Left lobe of liver (tissue), 2 donors: ENCODE data around the gene LMAN2L. TPM values are rescaled to one million over a fixed set of nuclear protein-coding genes. Genes with fewer than 3 reads are reported as not detected.
A peak's percentile ranks its signal among the peaks of the same experiment; 100 is the strongest.

ENCODE experiments used
- ATAC-seq: fragments of 200-7000 bp; cut with Tn5 transposase; one replicate; pipeline ENCODE4 v1.9.1; 2020; ENCODE audit warnings: mild to moderate bottlenecking, moderate library complexity
- DNase-seq: peaks from one replicate; pipeline ENCODE4 v3.0.0-alpha.2; 2020; ENCODE audit warnings: low spot score
- total RNA-seq: library from RNA; stranded (reverse); gene quantifications from one replicate; pipeline ENCODE4 v1.2.1, GENCODE V29; 2021
- donor health status: DM: no; HTN: no; CAD: no; lungs with moderate emphysema.
- donor health status: DM: no; HTN: yes; CAD: no.

LMAN2L gene
- total RNA-seq, 1 donor from 2014 or later, result 12.0 TPM

DNA sequence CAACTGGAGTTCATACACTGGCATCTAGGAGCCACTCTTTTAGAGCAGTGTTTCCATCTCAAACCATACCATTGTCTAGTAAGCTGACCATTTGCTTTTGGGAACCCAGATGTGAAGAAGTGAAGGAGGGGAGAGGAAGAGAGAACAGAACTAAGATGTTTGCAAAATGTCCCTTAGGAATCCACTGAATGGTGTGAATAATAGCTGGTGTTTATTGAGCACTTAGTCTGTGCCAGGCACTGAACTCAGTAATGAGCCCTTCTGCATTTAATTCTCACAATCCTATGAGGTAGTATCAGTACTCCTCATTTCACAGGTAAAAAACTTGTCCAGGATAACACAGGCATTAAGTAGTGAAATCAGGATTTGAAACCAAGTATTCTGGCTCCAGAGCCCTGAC, 23.5 kb downstream of the LMAN2L start:
- no peak for DNase-seq
- ATAC-seq, result no peak

DNA sequence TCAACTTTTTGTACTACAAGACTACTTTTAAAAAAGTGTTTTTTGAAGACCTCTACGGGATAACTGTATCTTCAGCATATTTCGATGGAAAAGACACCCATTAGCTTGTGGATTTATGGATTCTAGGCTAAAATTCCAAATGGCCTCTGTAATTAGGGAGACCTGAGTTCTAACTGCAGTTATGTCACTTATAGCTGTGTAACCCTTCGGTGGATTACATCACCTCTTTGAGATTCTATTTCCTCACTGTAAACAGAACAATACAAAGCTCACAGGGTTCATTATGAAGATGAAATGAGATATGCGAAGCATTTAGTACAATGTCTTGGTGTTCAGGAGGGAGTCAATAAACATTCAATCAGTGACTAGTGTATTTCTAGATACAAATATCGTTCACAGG, 24.2 kb downstream of the LMAN2L start:
- peak; percentile 40 for ATAC-seq
- no peak for DNase-seq

DNA sequence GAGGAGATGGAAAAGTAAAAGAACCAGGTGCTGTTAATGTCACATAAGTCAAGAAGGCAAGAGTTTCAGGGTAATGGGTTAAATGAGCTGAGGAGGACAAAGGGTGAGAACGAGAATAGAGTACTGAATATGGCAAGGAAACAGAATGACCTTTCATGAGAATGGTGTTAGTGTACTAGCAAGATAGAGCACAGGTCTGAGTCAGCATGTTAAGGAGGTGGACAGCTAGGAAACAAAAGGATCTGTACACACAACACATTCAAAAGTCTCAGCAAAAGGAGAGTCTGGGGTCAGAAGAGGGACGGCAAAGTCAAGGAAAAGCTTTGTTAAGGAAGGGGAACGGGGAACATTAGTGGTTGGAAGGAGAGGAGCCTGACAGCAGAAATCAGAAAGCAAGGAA, 28.9 kb downstream of the LMAN2L start:
- DNase-seq (no peak), ATAC-seq (no peak)

DNA sequence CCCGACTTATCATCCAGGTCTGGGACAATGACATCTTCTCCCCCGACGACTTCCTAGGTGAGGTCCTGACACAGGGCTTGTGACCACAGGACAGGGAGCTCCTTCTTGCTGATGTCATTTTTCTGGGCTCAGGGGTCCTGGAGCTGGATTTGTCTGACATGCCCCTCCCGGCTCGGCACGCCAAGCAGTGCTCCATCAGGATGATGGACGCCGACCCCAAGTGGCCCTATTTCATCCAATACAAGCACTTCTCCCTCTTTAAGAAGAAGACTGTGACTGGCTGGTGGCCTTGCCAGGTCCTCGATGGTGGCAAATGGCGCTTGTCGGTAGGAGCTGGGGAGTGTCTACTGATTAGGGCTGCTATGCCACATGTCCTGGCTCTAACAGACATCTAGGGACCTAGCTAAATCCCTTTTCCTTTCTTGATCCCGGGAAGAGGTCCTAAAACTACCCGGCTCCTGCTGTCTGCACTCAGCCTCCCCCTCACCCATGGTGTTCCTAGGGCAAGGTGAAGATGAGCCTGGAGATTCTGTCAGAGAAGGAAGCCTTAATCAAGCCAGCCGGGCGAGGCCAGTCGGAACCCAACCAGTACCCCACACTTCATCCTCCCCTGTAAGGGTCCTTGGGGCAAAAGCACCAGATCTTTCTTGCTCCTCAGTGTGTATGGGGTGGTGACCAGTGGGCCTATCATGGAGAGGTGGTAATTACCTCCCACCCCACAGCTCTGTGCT, 36.7 kb downstream of the LMAN2L start:
- no peak for ATAC-seq
- no peak for DNase-seq

DNA sequence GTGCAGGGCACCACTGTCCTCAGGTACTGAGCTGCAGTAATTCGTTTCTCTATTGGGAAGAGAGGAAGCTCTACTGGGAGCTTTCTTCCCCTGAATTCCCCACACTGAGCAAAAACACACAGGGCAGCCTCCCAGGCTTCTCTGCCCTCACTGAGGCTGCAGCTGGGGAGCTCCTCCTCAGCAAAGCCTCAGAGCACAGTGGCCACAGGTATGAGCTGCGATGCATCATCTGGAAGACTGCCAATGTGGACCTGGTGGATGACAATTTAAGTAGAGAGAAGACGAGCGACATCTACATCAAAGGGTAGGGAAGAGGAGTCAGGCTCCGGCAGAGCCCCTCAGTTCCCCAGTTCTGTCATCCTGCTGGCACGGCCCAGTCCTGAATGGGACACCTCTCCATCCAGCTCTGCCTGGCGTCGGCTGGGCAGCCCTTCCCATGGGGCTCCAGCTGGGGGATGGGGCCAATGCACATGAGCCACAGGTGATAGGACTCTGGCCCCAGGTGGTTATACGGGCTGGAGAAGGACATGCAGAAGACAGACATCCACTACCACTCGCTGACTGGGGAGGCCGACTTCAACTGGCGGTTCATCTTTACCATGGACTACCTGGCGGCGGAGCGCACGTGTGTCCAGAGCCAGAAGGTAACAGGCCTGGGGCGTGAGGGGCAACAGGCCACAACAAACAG, 37.6 kb downstream of the LMAN2L start:
- ATAC-seq, result no peak
- no peak for DNase-seq

DNA sequence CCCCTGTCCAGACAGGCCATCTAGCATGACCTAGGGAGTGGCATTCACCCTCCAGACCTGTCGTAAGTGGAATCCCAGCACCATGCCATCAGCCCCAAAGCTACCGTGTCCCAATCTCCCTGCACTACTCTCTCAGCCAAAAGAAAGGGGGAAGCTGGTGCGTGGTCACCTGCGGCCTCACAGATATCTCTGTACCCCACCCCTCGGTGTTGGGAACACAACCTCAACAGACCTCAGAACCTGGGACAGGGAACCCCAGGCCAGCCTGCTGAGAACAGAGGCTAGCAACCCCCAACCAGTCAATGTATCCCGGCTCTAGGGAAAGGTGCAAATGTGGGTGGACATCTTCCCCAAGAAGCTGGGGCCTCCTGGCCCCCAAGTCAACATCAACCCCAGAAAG, 38.2 kb downstream of the LMAN2L start:
- no peak for ATAC-seq

DNA sequence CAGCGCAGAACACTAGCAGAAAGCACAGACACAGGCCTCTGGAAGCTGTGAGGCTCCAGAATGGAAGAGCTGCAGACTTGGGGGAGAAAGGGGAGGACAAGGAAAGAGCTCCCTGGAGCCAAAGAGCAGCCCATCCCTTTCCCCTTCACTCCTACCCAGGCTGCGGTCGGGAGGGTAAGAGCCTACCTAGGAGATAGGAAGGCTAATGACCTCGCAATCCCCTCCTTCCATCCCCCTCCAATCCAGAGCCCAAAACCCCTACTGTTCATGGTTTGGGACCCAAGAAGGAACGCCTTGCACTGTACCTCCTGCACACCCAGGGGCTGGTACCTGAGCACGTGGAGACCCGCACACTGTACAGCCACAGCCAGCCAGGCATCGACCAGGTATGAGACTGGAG, 39.8 kb downstream of the LMAN2L start:
- no peak for ATAC-seq

More for the DNA sequence above, 38.2 kb downstream of the LMAN2L start:
- no peak for DNase-seq

DNA sequence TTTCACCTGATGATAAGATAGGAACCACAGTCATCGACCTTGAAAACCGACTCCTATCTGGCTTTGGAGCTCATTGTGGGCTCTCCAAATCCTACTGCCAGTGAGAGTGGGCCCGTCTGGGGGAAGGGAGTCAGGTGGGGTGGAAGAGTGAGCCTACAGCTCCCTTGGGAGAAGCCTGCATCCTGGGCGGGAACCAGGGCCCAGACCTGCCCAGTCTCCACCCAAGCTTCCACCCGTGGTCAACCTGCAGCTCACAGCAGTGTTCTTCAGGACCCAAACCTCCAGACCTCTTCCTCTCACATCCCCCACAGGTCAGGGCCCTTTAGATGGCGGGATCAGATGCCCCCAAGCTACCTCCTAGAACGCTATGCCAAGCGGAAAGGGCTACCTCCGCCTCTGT, 40.2 kb downstream of the LMAN2L start:
- DNase-seq, result no peak
- no peak for ATAC-seq

More for the DNA sequence above, 39.8 kb downstream of the LMAN2L start:
- DNase-seq, result no peak

DNA sequence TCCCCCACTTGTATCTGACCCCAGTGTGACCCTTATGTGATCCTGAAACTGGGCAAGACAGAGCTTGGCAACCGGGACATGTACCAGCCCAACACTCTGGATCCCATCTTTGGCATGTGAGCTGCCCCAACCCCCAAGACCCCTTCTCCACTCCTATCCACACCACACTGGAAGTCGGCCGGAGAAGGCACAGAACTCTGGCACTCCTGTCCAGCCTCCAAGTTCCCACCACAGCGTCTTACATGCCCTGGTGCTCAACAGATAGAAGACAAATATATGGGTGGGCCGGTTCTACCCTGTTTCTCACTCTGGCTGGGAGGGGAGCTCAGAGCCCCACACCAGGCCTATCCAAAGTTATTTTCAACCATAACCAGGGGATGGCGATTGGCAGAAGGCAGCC, 40.8 kb downstream of the LMAN2L start:
- DNase-seq, result no peak
- ATAC-seq, result no peak

DNA sequence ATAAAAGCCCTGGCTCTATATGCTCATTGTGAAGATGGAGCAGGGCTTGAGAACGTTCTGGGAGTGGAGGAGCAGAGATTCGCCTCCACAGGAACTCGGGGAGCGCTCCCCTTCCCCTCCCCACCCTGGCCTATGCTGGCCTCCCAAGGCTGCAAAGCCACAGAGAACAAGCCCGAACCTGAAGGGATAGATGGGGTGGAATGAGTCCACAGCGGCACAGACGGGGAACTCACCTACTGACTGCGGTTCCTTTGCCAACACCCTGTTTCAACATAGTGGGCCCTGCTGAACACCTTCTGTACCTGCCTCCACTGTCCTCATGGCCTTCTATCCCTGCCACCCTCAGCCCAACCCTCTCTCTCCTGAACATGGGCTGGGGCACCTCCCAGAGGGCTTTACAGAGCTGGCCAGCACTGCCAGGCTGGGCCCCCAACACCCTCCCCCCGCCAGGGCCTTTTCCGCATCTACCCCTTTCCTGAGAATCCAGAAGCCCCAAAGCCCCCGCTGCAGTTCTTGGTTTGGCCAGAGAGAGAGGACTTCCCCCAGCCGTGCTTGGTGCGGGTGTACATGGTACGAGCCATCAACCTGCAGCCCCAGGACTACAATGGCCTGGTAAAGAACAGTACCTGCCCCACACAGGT, 41.5 kb downstream of the LMAN2L start:
- DNase-seq (no peak), ATAC-seq (no peak)

DNA sequence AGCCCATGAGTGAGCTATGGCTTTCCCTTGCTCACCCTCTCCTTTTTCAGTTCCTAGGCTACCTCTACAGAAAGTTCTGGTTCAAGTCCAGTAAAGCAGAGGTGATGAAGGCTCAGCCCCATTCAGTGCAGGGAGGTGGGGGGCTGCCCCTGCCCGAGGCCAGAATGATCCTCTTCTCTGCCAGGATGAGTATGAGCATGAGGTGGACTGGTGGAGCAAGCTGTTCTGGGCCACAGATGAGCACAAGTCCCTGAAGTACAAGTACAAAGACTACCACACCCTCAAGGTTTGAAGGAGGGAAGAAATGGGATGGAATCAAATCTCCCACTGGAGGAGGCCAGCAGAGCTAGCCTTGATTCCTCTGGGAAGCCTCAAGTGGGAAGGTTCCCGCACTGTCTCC, 42.4 kb downstream of the LMAN2L start:
- ATAC-seq, result no peak
- no peak for DNase-seq

DNA sequence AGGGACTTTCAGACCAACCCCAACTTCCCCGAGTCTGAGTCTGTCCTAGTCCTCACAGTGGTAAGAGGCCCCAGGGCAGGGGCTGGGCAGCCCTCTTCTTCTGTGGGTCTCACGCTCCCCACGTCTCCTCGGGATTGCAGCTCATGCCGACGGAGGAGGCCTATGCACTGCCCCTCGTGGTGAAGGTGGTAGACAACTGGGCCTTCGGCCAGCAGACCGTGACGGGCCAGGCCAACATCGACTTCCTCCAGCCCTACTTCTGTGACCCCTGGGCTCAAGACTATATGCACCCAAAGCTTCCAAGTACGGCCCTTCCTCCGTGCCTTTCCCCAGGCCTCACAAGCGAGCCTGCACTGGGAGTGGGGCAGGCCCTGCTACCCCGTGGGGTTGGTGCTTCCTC, 44.3 kb downstream of the LMAN2L start:
- ATAC-seq, result no peak
- no peak for DNase-seq

DNA sequence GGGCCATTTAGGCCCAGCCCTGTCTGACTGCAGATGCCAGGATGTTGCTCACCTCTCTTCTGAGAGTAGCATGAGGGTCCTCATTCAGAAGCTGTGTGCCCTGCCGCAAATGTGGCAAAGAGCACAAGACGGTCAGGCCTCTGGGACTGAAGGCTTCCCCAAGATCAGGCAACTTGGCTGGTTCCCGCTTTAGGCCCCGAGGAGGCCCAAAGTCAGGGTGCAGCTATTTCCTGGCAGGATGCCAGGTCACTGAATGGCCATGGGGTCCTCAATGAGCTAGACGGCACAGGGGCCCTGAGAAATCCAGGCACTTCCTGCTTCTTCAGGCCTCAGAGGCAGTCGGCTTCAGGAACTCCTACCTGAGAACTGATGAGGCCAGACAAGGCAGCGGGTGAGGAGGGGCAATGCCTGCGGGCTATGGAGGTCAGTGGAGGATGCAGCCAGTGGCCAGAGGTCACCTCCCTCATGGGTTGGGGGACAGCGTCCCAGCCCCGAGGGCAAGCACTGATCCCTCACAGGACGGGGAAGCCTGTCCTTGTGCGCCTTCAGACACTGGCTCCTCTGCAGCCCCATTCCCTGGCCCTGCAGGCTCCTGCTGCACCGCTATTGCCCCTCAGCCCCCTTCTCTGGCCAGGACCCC, 44.9 kb downstream of the LMAN2L start:
- no peak for DNase-seq
- ATAC-seq, result no peak

DNA sequence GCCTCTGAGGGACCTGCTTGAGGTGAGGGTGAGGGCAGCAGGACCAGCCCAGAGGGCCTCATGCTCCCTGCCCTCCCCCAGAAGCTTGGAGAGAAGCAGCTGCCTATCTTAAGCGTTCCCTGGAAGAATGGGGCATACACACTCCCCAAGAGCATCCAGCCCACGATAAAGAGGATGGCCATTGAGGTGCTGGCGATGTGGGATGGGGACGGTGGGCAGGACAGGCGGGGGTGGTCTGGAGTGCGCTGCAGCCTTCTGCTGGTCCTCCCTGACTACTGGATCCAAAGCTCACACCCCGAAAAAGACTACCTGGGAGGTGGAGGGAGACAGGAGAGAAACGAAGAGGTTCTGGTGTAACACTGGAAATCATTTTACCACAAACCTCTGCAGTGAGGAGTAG, 45.6 kb downstream of the LMAN2L start:
- DNase-seq (no peak), ATAC-seq (no peak)

DNA sequence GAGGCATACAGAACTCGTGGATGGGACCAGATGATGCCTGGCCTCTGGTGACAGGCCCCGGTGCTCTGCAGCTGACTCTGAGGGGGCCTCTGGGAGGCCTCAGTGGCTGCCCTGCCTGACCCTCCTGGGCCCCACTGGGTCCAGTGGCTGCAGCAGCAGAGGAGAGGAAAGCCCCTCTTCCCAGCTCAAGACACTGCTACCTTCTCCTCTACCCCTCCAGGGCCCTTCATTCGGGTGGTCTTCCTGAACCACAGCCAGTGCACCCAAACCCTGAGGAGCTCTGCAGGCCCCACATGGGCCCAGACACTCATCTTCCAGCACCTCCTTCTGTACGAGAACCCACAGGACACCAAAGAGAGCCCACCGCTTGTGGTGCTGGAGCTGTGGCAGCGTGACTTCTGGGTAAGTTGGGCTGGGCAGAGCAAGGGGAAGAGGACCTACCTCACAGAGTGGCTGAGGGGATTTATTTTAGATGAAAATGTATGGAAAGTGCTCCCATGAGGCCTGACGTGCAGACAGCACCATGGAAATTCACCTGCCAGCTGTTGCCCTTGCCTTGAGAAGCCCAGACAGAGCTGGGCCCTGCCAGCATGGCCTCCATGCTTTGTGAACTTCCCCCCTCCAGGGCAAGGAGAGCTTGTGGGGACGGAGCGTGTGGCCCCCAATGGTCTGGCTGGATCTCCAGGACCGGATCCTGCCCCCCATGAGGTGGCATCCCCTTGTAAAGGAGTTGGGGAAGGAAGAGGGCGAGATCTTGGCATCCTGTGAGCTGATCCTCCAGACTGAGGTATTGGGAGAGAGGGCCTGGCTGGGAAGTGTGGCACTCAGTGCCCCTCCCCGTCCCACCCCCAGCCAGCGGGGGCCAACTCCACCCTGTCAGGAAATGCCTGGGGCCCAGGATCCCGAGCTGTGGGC, 46.3 kb downstream of the LMAN2L start:
- DNase-seq (no peak), ATAC-seq (no peak)

DNA sequence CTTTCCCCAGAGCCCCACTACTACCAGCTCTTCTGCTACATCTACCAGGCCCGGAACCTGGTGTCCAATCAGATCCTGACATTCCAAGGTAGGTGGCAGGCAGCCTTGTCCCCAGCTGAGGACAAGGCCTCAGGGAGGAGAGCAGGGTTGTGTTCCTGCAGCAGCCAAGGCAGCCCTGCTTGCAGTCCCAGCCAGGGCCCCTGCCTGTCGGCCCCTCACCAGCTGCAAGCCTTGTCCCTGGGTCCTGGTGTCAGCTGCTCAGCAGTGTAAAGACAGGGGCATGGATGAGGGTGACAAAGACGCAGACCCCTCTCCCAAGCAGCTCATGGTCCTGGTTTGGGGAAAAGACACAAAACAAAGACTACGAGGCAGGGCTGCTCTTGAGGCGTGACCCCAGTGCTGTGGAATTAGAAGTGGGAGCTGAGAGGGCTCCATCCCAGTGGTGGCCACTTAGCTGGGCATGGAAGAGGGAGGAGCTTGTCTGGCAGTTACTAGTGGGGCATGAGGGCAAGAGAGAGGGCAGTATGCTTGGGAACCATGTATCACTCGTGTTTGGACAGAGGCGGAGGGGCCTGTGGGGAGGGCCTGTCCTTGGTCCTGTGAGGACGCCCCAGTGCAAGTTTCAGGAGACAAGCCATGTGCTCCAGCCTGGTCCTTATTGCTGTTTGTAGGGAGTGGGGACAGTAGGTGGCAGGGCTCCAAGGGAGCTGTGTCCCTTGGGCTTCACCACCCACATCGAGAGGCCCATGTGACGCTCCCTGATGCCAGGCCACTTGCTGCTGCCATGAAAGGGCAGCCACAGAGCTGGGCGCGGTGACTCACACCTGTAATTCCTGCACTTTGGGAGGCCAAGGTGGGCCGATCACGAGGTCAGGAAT, 47.5 kb downstream of the LMAN2L start:
- no peak for DNase-seq

DNA sequence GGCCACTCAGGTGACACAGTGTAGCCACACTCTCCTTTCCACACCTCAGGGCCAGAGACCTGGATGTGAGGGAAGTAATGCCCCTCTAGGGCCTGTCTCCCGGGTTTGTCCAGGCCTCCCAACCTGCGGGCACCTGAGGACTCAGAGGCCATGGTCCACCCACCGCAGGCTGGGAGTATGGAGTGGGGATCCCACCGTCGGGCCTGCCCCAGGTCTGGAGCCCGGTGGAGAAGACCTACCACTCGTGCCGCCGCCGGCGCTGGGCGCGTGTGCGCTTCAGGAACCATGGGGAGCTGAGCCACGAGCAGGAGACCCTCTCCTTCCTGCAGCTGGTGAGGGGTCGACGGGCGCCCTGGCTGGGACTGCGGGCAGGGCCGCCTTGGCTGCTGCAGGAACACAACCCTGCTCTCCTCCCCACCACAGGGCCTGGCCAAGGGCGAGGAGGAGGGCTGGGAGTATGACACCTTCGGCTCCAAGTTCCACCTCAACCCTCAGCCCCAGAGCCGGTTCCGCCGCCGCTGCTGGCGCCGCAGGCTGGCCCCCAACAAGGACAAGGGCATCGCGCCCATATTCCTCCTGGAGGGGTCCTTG, 48.7 kb downstream of the LMAN2L start:
- no peak for DNase-seq
- ATAC-seq, result no peak

More for the DNA sequence above, 47.5 kb downstream of the LMAN2L start:
- no peak for ATAC-seq

DNA sequence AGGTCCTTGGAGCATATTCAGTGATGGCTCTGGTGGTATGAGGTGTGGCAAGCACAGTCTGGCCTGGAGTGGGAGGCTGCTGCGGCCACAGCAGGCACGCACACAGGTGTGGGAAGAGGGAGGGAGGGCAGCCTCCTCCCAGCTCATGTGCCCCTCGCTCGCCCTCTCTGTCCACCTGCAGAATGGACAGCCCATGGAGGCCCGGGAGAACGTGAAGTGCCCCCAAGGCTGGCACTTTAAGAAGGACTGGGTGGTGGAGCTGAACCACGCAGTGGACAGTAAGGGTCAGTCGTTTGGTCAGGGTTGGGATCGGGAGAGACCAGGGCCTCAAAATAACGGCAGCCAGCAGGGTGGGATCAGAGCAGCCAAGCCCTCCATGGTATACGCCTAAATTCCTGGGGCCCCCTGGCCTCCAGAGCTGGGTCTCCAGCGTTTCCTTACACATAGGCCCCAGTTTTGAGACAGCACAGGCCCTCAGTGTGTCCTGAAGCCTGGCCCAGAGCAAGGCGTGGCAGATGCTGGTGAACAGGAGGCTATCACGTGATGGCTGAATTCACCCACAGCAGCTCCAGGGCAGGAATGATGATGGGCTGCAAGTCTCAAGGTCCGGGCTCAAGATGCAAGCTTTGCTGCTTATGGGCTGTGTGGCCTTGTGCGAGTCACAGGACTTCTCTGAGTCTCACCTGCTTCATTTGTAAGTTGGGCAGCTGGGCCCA, 49.4 kb downstream of the LMAN2L start:
- DNase-seq (no peak), ATAC-seq (no peak)
